ENCODE data around the gene C22orf15. TPM values are rescaled to one million over a fixed set of nuclear protein-coding genes. Genes with fewer than 3 reads are reported as not detected.

The C22orf15 gene
- total and polyA plus RNA-seq, 2 of the 8 experiments (the other 6 are each of a cell fraction or from before 2014, with no cell fraction given): 4.2 to 4.9 TPM

DNA sequence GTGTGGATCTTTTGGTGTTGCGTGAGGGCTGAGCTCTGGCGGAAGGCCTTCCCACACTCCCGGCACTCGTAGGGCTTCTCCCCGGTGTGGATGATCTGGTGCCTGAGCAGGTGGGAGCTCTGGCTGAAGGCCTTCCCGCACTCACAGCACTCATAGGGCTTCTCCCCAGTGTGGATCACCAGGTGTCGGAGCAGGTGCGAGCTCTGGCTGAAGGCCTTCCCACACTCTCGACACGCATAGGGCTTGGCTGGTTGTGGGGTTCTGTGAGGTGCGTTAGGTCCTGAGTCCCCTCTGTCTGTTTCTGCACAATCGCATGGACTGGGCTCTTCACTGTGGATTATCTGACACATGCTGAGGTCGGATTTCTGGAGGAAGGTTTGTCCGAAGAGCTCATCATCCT is 18.3 kb upstream of the C22orf15 start:
- peaks cover under 1% of the 10 kb centered on the region; the same call in 1 of the 2 replicates for H3K23me2 ChIP-seq (ENCODE audit: low read depth, low read length)
- H2BK5ac ChIP-seq (ENCODE audit: low read depth, low read length): no peak overlapping the region
- H4K8ac ChIP-seq (ENCODE audit: extremely low read depth, insufficient read depth, low read length): no peak overlapping the region
- no peaks in the 10 kb centered on the region for H3K9me3 ChIP-seq (ENCODE audit: insufficient read depth in 2 of 2, low read depth in 1 of 2, low read length in 1 of 2)
- ChIA-PET POLR2A (ENCODE audit: partially characterized antibody) (interaction anchor here (1.2 kb wide), 1 partner anchor 27 kb away, joined by 3 read pairs; no protein-coding TSS in a partner anchor), CTCF (ENCODE audit: partially characterized antibody) (interaction anchor here (0.6 to 1.4 kb wide), 8 partner anchors 13 to 1838 kb away, joined by 3 to 5 read pairs (median 3); no protein-coding TSS in a partner anchor)
- H3K79me2 ChIP-seq (ENCODE audit: control insufficient read depth in 1 of 2, insufficient read depth in 2 of 2, low read length in 2 of 2): no peaks in the 10 kb centered on the region
- no peak overlapping the region for H3K23ac ChIP-seq (ENCODE audit: insufficient read length)
- no peak for DNase-seq (ENCODE audit: low read depth in 1 of 2, low spot score in 2 of 2)
- no peak overlapping the region; the same call in 1 of the 2 replicates for H3K27ac ChIP-seq (ENCODE audit: low read depth, low read length)
- H3K4me3 ChIP-seq (ENCODE audit: extremely low read depth in 1 of 4, insufficient read depth in 2 of 4, low read depth in 3 of 4, low read length in 4 of 4): no peak overlapping the region
- peaks cover 0 to 5% of the 10 kb centered on the region in 2 experiments for H4K20me1 ChIP-seq (replicated peaks in 1 of 2; ENCODE audit: control insufficient read depth in 1 of 2, insufficient read depth in 2 of 2, low read length in 2 of 2)
- no peak overlapping the region for H4K5ac ChIP-seq (ENCODE audit: insufficient read length, low read depth, low read length)
- no peak overlapping the region for H3K9ac ChIP-seq (replicated peaks in 1 of 4; ENCODE audit: extremely low read depth in 1 of 4, low read depth in 3 of 4, low read length in 3 of 4)
- H3K27me3 ChIP-seq (replicated peaks in 1 of 4; ENCODE audit: control insufficient read depth in 3 of 4, extremely low read depth in 1 of 4, insufficient read depth in 3 of 4, low read length in 3 of 4): no peaks in the 10 kb centered on the region
- H3K4ac ChIP-seq (replicated peaks; ENCODE audit: insufficient read length, low read depth, low read length): no peak overlapping the region
- H3K79me1 ChIP-seq (ENCODE audit: low read depth, low read length): no peaks in the 10 kb centered on the region
- H3K4me1 ChIP-seq (replicated peaks in 1 of 4; ENCODE audit: control insufficient read depth in 3 of 4, insufficient read depth in 4 of 4, low read length in 3 of 4): no peaks in the 10 kb centered on the region
- no peak overlapping the region for H2AK5ac ChIP-seq (ENCODE audit: low read depth, low read length)
- no peak overlapping the region for H3K18ac ChIP-seq (ENCODE audit: extremely low read depth, low read length)
- H3K56ac ChIP-seq (replicated peaks; ENCODE audit: insufficient read length, low read depth, low read length): no peak overlapping the region
- H4K91ac ChIP-seq (replicated peaks; ENCODE audit: insufficient read length, low read length): no peak overlapping the region
- no peak overlapping the region for H2AFZ ChIP-seq (ENCODE audit: low read length)
- 93% methylated on average over 14 of the region's 14 CpGs; no CpG with 5 or more reads in 1 of the 2 experiments for WGBS, 2 experiments (ENCODE audit: extremely low coverage in 1 of 2, insufficient coverage in 1 of 2, insufficient read length in 1 of 2, insufficient replicate concordance in 2 of 2, low coverage in 1 of 2, low lambda C conversion rate in 2 of 2, missing lambda C conversion rate in 1 of 2)
- no peak overlapping the region for H3K14ac ChIP-seq (ENCODE audit: insufficient read length)
- no peak overlapping the region for H3K4me2 ChIP-seq (ENCODE audit: insufficient read depth in 1 of 2, low read depth in 2 of 2, low read length in 2 of 2)
- H2BK12ac ChIP-seq (ENCODE audit: low read depth, low read length): no peak overlapping the region
- no peak overlapping the region for H2BK20ac ChIP-seq (ENCODE audit: low read length)
- peaks cover 0 to 9% (median 2%) of the 10 kb centered on the region in 4 experiments; a peak in 3 of 8 replicates for H3K36me3 ChIP-seq (ENCODE audit: control insufficient read depth in 2 of 4, insufficient read depth in 4 of 4, low read length in 3 of 4)
- H2BK120ac ChIP-seq (replicated peaks; ENCODE audit: low read depth, low read length): no peak overlapping the region
- FAIRE-seq: no peak
- no peak for TF ChIP-seq CREB1 (IDR thresholded peaks at IDR 0.05)
- no peak for TF ChIP-seq NRF1 (IDR thresholded peaks at IDR 0.05; ENCODE audit: low read depth, low read length)
- TF ChIP-seq GABPA (IDR thresholded peaks at IDR 0.05; ENCODE audit: borderline replicate concordance, insufficient read depth, low read length): no peak
- TF ChIP-seq, protein P1, sequence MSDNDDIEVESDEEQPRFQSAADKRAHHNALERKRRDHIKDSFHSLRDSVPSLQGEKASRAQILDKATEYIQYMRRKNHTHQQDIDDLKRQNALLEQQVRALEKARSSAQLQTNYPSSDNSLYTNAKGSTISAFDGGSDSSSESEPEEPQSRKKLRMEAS (IDR thresholded peaks at IDR 0.05): no peak
- TF ChIP-seq RAD21 (IDR thresholded peaks at IDR 0.05 in 1 of 2, conservative IDR thresholded peaks at IDR 0.05 in 1 of 2; ENCODE audit: low read depth in 2 of 2, low read length in 2 of 2): no peak
- TF ChIP-seq SAP30 (IDR thresholded peaks at IDR 0.05; ENCODE audit: insufficient read depth, insufficient replicate concordance, low read length): no peak
- no peak for TF ChIP-seq CBX8 (IDR thresholded peaks at IDR 0.05; ENCODE audit: borderline replicate concordance, low read depth, low read length)
- H2BK15ac ChIP-seq (ENCODE audit: low read length): no peak overlapping the region

Measured in H1 (cell line).